Loucy (cell line): ENCODE measurements around the gene MAT1A.

Experiments used
- EZH2phosphoT487 ChIP-seq: fragments of 200-600 bp; IDR thresholded peaks from 2 replicates; pipeline ENCODE4 v1.6.1; 2018; ENCODE audit warnings: antibody characterized with exemption, mild to moderate bottlenecking, moderate library complexity, borderline replicate concordance
- TF ChIP-seq, protein P1 (sequence below): fragments of 200-600 bp; sonication (generic); conservative IDR thresholded peaks from 2 replicates; pipeline ENCODE4 v1.5.1; 2014; ENCODE audit warnings: mild to moderate bottlenecking, antibody characterized with exemption, low read length

DNA sequence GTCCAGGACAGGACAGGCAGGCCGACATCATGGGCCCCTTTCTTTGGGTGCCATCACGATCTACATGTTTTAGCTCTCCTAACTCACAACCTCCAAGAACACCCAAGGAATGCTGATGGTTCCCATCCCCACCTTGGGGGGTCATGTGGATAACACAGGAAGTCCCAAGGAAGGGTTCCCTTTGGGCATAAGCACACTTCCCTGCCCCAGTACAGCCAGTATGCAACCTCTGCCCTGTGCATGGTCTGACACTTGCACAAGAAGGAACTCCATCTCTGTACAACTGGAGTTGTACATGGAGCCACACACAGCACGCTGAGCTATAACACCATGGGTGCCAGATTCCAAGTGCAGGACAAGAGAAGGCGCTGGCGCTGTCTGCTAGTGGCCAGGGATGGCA, 11.0 kb downstream of the MAT1A start:
- TF ChIP-seq, protein P1, sequence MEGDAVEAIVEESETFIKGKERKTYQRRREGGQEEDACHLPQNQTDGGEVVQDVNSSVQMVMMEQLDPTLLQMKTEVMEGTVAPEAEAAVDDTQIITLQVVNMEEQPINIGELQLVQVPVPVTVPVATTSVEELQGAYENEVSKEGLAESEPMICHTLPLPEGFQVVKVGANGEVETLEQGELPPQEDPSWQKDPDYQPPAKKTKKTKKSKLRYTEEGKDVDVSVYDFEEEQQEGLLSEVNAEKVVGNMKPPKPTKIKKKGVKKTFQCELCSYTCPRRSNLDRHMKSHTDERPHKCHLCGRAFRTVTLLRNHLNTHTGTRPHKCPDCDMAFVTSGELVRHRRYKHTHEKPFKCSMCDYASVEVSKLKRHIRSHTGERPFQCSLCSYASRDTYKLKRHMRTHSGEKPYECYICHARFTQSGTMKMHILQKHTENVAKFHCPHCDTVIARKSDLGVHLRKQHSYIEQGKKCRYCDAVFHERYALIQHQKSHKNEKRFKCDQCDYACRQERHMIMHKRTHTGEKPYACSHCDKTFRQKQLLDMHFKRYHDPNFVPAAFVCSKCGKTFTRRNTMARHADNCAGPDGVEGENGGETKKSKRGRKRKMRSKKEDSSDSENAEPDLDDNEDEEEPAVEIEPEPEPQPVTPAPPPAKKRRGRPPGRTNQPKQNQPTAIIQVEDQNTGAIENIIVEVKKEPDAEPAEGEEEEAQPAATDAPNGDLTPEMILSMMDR, result no peak
- no peak for TF ChIP-seq EZH2phosphoT487
